Astrocyte (in vitro differentiated cells and primary cell): Measurements from ENCODE around the gene TMEM123. TPM values are rescaled to one million over a fixed set of nuclear protein-coding genes. Genes with fewer than 3 reads are reported as not detected.
A peak's percentile ranks its signal among the peaks of the same experiment; 100 is the strongest.

Source experiments
- DNase-seq: peaks from one replicate; pipeline ENCODE4 v3.0.0-alpha.2; 2010; ENCODE audit warnings: low read depth
- FAIRE-seq: peaks from 2 replicates; lab custom pipeline; 2011; peaks lifted over from hg19 to GRCh38; lab: Jason Lieb, UNC
- H2AFZ ChIP-seq: 2 replicates; pipeline ENCODE4 v1.6.0; 2012; ENCODE audit warnings: low read depth, low read length, inconsistent platforms
- H3K27ac ChIP-seq: 2 replicates; pipeline ENCODE4 v1.5.1; 2011; ENCODE audit warnings: low read depth, low read length, inconsistent platforms
- H3K27me3 ChIP-seq: 2 replicates; pipeline ENCODE4 v1.6.0; 2011; ENCODE audit warnings: low read length, inconsistent platforms; ENCODE audit not compliant: insufficient read depth
- H3K36me3 ChIP-seq: 2 replicates; pipeline ENCODE4 v1.5.1; 2011; ENCODE audit warnings: low read length, inconsistent platforms; ENCODE audit not compliant: insufficient read depth
- H3K4me1 ChIP-seq: 2 replicates; pipeline ENCODE4 v1.5.1; 2011; ENCODE audit warnings: low read length, inconsistent platforms; ENCODE audit not compliant: insufficient read depth
- H3K4me2 ChIP-seq: 2 replicates; pipeline ENCODE4 v1.6.0; 2012; ENCODE audit warnings: low read length, inconsistent platforms
- H3K4me3 ChIP-seq: 2 replicates; pipeline ENCODE4 v1.5.1; 2011; ENCODE audit warnings: low read depth, mild to moderate bottlenecking, low read length, inconsistent platforms; ENCODE audit not compliant: insufficient read depth
- H3K79me2 ChIP-seq: 2 replicates; pipeline ENCODE4 v1.6.0; 2012; ENCODE audit warnings: mild to moderate bottlenecking, low read length, inconsistent platforms; ENCODE audit not compliant: insufficient read depth
- H3K9ac ChIP-seq: 2 replicates; pipeline ENCODE4 v1.6.0; 2012; ENCODE audit warnings: mild to moderate bottlenecking, low read length, inconsistent platforms
- H3K9me3 ChIP-seq: 2 replicates; pipeline ENCODE4 v1.5.1; 2012; ENCODE audit warnings: low read depth, mild to moderate bottlenecking, low read length, inconsistent platforms; ENCODE audit not compliant: insufficient read depth
- H4K20me1 ChIP-seq: 2 replicates; pipeline ENCODE4 v1.6.0; 2012; ENCODE audit warnings: low read length, inconsistent platforms; ENCODE audit not compliant: insufficient read depth
- H3K27ac Mint-ChIP-seq: one replicate; pipeline ENCODE4 v1.8.0; 2021; ENCODE audit warnings: mild to moderate bottlenecking, mixed read lengths; ENCODE audit not compliant: unreplicated experiment
- H3K27me3 Mint-ChIP-seq: one replicate; pipeline ENCODE4 v1.8.0; 2021; ENCODE audit warnings: low read depth, mixed read lengths; ENCODE audit not compliant: unreplicated experiment
- H3K36me3 Mint-ChIP-seq: one replicate; pipeline ENCODE4 v1.8.0; 2021; ENCODE audit warnings: low read depth, mixed read lengths; ENCODE audit not compliant: unreplicated experiment
- H3K4me1 Mint-ChIP-seq: one replicate; pipeline ENCODE4 v1.8.0; 2021; ENCODE audit warnings: low read depth, mixed read lengths; ENCODE audit not compliant: unreplicated experiment
- H3K4me3 Mint-ChIP-seq: one replicate; pipeline ENCODE4 v1.8.0; 2021; ENCODE audit warnings: mild to moderate bottlenecking, moderate library complexity, mixed read lengths; ENCODE audit not compliant: unreplicated experiment
- H3K9me3 Mint-ChIP-seq: one replicate; pipeline ENCODE4 v1.8.0; 2021; ENCODE audit warnings: mild to moderate bottlenecking, mixed read lengths; ENCODE audit not compliant: unreplicated experiment
- CTCF ChIP-seq: IDR thresholded peaks from 2 replicates; pipeline ENCODE4 v1.5.1; 2011; ENCODE audit warnings: low read depth, mild to moderate bottlenecking, inconsistent platforms, low read length, moderate library complexity; ENCODE audit not compliant: insufficient read depth
- EZH2 ChIP-seq: IDR thresholded peaks from 2 replicates; pipeline ENCODE4 v1.6.1; 2012; ENCODE audit warnings: mild to moderate bottlenecking, low read length, inconsistent platforms; ENCODE audit not compliant: insufficient read depth
- total RNA-seq: library from RNA; stranded (reverse); gene quantifications from 2 replicates; pipeline ENCODE4 v1.2.1, GENCODE V29; 2021

Gene TMEM123
- total RNA-seq, 1 donor from 2014 or later = 234 TPM

- Histone ChIP-seq H3K4me3 (no peak overlapping the region), H3K4me2 (no peak overlapping the region), H3K27ac (no peak overlapping the region), H3K9ac (no peak overlapping the region), H3K79me2 (peaks cover 43% of the 10 kb centered on the region), H3K4me1 (no peaks in the 10 kb centered on the region), H3K27me3 (no peaks in the 10 kb centered on the region), H4K20me1 (peaks cover 24% of the 10 kb centered on the region), H3K36me3 (peaks cover 26% of the 10 kb centered on the region), H2AFZ (no peak overlapping the region), H3K9me3 (no peaks in the 10 kb centered on the region)
- Mint-ChIP-seq H3K9me3 (no peaks in the 10 kb centered on the region), H3K36me3 (peaks cover 3% of the 10 kb centered on the region), H3K27ac (no peak overlapping the region), H3K4me1 (peaks cover 7% of the 10 kb centered on the region), H3K27me3 (no peaks in the 10 kb centered on the region), H3K4me3 (no peak overlapping the region)
- FAIRE-seq (no peak), DNase-seq (no peak)
- TF ChIP-seq EZH2 (no peak), CTCF (no peak)
Observed at GRCh38 chr11:102398297-102398696, 54.3 kb downstream of the TMEM123 start.

- H3K9me3 ChIP-seq = no peaks in the 10 kb centered on the region
- H3K27me3 ChIP-seq = no peaks in the 10 kb centered on the region
- peaks cover 7% of the 10 kb centered on the region for H3K4me1 Mint-ChIP-seq
- H3K79me2 ChIP-seq = peaks cover 41% of the 10 kb centered on the region
- DNase-seq (peak; percentile 8), FAIRE-seq (no peak)
- peaks cover 30% of the 10 kb centered on the region for H4K20me1 ChIP-seq
- no peak overlapping the region for H3K27ac Mint-ChIP-seq
- no peak overlapping the region for H3K4me2 ChIP-seq
- peaks cover 23% of the 10 kb centered on the region for H3K36me3 ChIP-seq
- H3K9ac ChIP-seq = no peak overlapping the region
- no peak for TF ChIP-seq EZH2
- TF ChIP-seq CTCF = no peak
- no peak overlapping the region for H3K4me3 Mint-ChIP-seq
- H3K36me3 Mint-ChIP-seq = peaks cover 8% of the 10 kb centered on the region
- H3K9me3 Mint-ChIP-seq = no peaks in the 10 kb centered on the region
- H3K4me1 ChIP-seq = no peaks in the 10 kb centered on the region
- H2AFZ ChIP-seq = no peak overlapping the region
- no peaks in the 10 kb centered on the region for H3K27me3 Mint-ChIP-seq
- no peak overlapping the region for H3K4me3 ChIP-seq
- H3K27ac ChIP-seq = no peak overlapping the region
Observed at GRCh38 chr11:102396708-102397563, 55.6 kb downstream of the TMEM123 start.
